Measurements from ENCODE around the gene ACTA2. TPM values are rescaled to one million over a fixed set of nuclear protein-coding genes. Genes with fewer than 3 reads are reported as not detected.
A peak's percentile ranks its signal among the peaks of the same experiment; 100 is the strongest.

ACTA2 gene
- total RNA-seq, 1 donor from 2014 or later = 11.3 TPM

GRCh38 chr10:88906921-88907320, 45.7 kb downstream of the ACTA2 start:
- Mint-ChIP-seq H3K27me3 (ENCODE audit: low read depth) (no peaks in the 10 kb centered on the region), H3K4me3 (ENCODE audit: low read depth) (no peak overlapping the region), H3K27ac (peak overlapping the region; percentile 23), H3K4me1 (ENCODE audit: low read depth) (peaks cover 26% of the 10 kb centered on the region), H3K36me3 (ENCODE audit: low read depth) (peaks cover 86% of the 10 kb centered on the region), H3K9me3 (no peaks in the 10 kb centered on the region)
- no peak for DNase-seq (ENCODE audit: low spot score)
- intact Hi-C loops (cut with micrococcal nuclease) = no loop called here

DNA sequence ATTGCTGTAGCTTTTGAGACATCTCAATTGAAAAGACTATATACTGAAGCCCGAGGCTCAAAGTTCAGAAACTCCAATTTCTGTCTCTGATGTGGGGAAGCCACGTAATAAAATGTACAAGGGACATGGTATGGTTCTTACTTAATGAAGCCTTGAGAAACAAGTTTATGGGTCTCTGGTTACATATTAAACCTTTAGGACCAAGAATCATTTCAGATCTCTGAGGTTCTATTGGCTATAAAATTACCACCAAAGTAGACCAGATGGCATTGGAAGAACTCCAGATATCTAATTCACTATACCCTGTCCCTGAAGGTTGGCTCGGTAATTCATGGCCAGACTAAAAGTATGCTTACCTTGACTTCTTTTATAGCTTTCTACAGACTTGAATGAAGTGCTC, 48.9 kb downstream of the ACTA2 start:
- no peaks in the 10 kb centered on the region for H3K9me3 Mint-ChIP-seq
- no peak for DNase-seq (ENCODE audit: low spot score)
- no peak overlapping the region for H3K27ac Mint-ChIP-seq
- H3K4me3 Mint-ChIP-seq (ENCODE audit: low read depth) = no peak overlapping the region
- intact Hi-C loops (cut with micrococcal nuclease) = no loop called here
- no peaks in the 10 kb centered on the region for H3K27me3 Mint-ChIP-seq (ENCODE audit: low read depth)
- H3K4me1 Mint-ChIP-seq (ENCODE audit: low read depth) = peaks cover 47% of the 10 kb centered on the region
- H3K36me3 Mint-ChIP-seq (ENCODE audit: low read depth) = peaks cover 85% of the 10 kb centered on the region

GRCh38 chr10:88901984-88902789, 50.4 kb downstream of the ACTA2 start:
- Mint-ChIP-seq H3K9me3 (no peaks in the 10 kb centered on the region), H3K27me3 (ENCODE audit: low read depth) (no peaks in the 10 kb centered on the region), H3K4me3 (ENCODE audit: low read depth) (no peak overlapping the region), H3K4me1 (ENCODE audit: low read depth) (peaks cover 52% of the 10 kb centered on the region), H3K36me3 (ENCODE audit: low read depth) (peaks cover 74% of the 10 kb centered on the region), H3K27ac (peak overlapping the region; percentile 87)
- DNase-seq (ENCODE audit: low spot score) = no peak
- intact Hi-C loops (cut with micrococcal nuclease) = loop anchor here (1.0 to 2.0 kb wide), 4 partner anchors 22 to 130 kb away; partner anchors contain the start of gene STAMBPL1

DNA sequence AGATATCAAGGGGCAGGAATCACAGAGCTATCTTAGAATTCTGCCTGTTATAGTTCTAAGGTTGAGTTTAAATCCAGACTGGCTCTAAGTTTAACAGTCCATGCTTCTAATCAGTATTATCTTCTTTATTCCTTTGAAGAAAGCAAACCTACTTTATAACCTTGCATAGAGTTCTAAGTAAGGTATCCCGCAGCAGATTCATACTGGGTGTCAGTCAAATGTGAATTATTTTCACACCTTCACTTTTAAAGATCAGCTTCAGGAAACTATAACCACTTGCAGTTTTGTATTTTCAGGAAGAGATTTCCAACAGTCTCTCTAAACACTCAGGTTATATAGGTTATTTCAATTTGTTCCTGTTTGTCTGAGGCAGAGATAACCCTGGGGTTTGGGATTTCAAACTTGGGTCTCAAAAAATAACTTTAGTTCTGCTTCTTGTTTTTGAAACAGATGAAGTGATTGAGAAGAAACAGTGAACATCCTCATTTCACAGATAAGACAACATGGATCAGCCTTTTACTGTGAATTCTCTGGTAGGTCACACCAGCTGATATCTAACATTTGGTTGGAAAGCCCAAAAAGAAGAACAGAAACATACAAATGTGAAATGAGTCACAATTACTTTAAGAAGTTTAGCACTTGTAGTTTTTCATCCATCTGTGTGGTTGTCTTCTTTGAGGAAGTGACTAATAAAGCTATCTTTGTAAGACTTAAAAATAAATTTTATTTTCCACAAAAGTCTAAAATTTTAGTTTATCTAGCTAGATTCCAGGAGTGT, 51.2 kb downstream of the ACTA2 start:
- H3K9me3 Mint-ChIP-seq = no peaks in the 10 kb centered on the region
- peaks cover 60% of the 10 kb centered on the region for H3K4me1 Mint-ChIP-seq (ENCODE audit: low read depth)
- H3K4me3 Mint-ChIP-seq (ENCODE audit: low read depth) = peak overlapping the region; percentile 51
- no peaks in the 10 kb centered on the region for H3K27me3 Mint-ChIP-seq (ENCODE audit: low read depth)
- intact Hi-C loops (cut with micrococcal nuclease) = loop anchor here (1.0 to 2.0 kb wide), 4 partner anchors 21 to 131 kb away; partner anchors contain the start of gene STAMBPL1
- H3K27ac Mint-ChIP-seq = peak overlapping the region; percentile 87
- peaks cover 71% of the 10 kb centered on the region for H3K36me3 Mint-ChIP-seq (ENCODE audit: low read depth)
- no peak for DNase-seq (ENCODE audit: low spot score)

- peak overlapping the region; percentile 56 for H3K27ac Mint-ChIP-seq
- intact Hi-C loops (cut with micrococcal nuclease) = loop anchor here (2.0 to 5.0 kb wide), 2 partner anchors 73 to 628 kb away; no protein-coding TSS in a partner anchor
- no peak for DNase-seq (ENCODE audit: low spot score)
- no peak overlapping the region for H3K4me3 Mint-ChIP-seq (ENCODE audit: low read depth)
- no peaks in the 10 kb centered on the region for H3K27me3 Mint-ChIP-seq (ENCODE audit: low read depth)
- H3K4me1 Mint-ChIP-seq (ENCODE audit: low read depth) = peaks cover 67% of the 10 kb centered on the region
- no peaks in the 10 kb centered on the region for H3K9me3 Mint-ChIP-seq
- peaks cover 69% of the 10 kb centered on the region for H3K36me3 Mint-ChIP-seq (ENCODE audit: low read depth)
Observed at GRCh38 chr10:88899886-88900285, 52.7 kb downstream of the ACTA2 start.

DNA sequence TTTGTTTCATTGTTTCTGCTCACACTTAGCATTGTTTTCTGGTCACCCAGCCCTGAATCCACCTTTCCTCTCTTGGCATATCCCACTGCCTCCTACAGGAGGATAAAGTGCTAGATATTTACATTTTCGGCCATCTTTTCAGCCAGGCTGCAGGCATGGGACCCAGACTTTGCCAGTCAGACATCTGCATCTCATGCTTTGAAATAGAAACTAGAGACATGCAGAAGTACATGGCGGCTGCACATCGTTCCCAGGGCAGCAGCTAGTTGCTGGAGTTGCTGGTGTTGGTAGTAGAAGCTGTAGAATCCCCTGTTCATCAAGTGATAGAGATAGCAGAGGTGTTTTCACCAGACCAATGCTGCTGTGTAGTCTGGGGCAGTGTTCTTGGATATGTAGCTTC, 53.8 kb downstream of the ACTA2 start:
- peaks cover 75% of the 10 kb centered on the region for H3K4me1 Mint-ChIP-seq (ENCODE audit: low read depth)
- peaks cover 66% of the 10 kb centered on the region for H3K36me3 Mint-ChIP-seq (ENCODE audit: low read depth)
- no peaks in the 10 kb centered on the region for H3K9me3 Mint-ChIP-seq

DNA sequence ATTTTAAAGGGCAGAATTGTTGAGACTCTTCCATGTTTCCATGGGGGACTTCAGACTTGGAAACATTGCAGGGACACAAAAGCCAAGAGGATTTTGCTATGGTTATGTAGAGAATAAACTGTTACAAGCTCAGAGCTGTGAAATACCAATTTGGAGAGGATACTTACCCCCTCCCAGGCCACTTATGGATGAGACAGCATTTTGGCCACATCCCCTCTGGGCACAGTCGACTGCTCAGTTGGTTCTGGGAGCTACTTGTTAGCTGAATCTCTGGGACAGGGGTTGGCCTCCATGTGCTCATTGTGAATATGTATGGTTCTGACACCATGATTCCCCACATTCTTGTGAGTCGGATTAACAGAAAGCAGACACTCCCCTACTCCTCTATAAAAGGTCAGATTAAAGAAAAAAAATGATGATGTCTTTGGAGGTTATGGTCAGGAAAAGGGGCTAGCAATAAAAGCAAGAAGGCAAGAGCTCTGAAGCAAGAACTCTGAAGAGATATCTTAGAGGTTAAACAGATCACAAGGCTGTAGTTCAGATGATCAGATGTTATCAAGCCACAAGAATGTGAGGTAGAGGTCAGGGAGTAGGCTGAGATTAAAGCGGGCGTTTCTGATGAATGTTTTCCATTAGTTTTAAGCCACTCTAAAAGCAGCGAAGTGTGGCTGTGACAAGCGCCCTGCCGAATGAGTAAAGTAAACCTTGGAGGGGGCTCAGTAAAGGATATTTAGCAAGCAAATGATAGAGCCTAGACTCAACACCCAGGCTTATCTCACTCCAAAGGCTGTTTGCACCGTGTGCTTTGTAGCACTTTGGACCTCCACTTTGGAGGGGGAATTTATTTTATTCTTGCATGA, 55.3 kb downstream of the ACTA2 start:
- Mint-ChIP-seq H3K4me1 (ENCODE audit: low read depth) (peaks cover 84% of the 10 kb centered on the region), H3K4me3 (ENCODE audit: low read depth) (peak overlapping the region; percentile 74), H3K27me3 (ENCODE audit: low read depth) (no peaks in the 10 kb centered on the region), H3K27ac (peak overlapping the region; percentile 97), H3K9me3 (no peaks in the 10 kb centered on the region), H3K36me3 (ENCODE audit: low read depth) (peaks cover 58% of the 10 kb centered on the region)
- intact Hi-C loops (cut with micrococcal nuclease) = loop anchor here (1.0 to 5.0 kb wide), 5 partner anchors 17 to 625 kb away; partner anchors contain the start of gene STAMBPL1
- no peak for DNase-seq (ENCODE audit: low spot score)

More for the DNA sequence above, 53.8 kb downstream of the ACTA2 start:
- Mint-ChIP-seq H3K27ac (peak overlapping the region; percentile 77), H3K4me3 (ENCODE audit: low read depth) (no peak overlapping the region), H3K27me3 (ENCODE audit: low read depth) (no peaks in the 10 kb centered on the region)
- intact Hi-C loops (cut with micrococcal nuclease) = loop anchor here (5.0 kb wide), 1 partner anchor 626 kb away; no protein-coding TSS in a partner anchor
- DNase-seq (ENCODE audit: low spot score) = no peak

DNA sequence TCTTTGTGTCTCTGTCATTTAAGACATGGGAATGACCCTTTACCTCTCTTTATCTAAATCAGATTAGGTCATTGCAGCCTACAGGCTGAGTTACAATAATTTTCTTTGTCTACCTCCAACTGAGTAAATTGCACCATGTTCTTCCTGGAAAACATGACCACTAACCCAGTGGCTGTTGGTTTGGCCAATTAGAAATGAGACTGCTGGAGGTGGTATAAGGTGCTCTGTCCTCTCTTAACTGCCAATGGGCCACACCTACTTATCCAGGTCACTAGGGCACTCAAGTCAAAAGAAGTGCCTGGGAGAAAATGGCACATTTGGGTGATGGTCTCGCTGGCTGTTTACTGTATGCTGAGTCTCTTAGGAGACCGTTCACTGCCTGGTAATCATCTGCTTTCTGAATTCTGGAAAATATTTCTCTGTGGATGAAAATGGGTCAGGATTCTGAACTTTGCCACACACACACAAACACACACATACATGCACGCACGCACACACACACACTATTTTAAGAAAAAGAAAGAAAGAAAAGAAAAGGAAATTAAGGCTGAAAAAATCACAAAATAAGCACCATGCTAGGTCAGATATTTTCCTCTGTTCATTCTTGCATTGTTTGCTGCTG, 56.1 kb downstream of the ACTA2 start:
- intact Hi-C loops (cut with micrococcal nuclease) = loop anchor here (2.0 to 5.0 kb wide), 3 partner anchors 62 to 624 kb away; no protein-coding TSS in a partner anchor
- Mint-ChIP-seq H3K4me3 (ENCODE audit: low read depth) (peak overlapping the region; percentile 74), H3K9me3 (no peaks in the 10 kb centered on the region), H3K4me1 (ENCODE audit: low read depth) (peaks cover 80% of the 10 kb centered on the region), H3K27me3 (ENCODE audit: low read depth) (no peaks in the 10 kb centered on the region), H3K36me3 (ENCODE audit: low read depth) (peaks cover 53% of the 10 kb centered on the region), H3K27ac (peak overlapping the region; percentile 97)
- no peak for DNase-seq (ENCODE audit: low spot score)

- Mint-ChIP-seq H3K9me3 (no peaks in the 10 kb centered on the region), H3K27me3 (ENCODE audit: low read depth) (no peaks in the 10 kb centered on the region), H3K27ac (peak overlapping the region; percentile 50), H3K4me1 (ENCODE audit: low read depth) (peaks cover 77% of the 10 kb centered on the region), H3K36me3 (ENCODE audit: low read depth) (peaks cover 52% of the 10 kb centered on the region), H3K4me3 (ENCODE audit: low read depth) (no peak overlapping the region)
- DNase-seq (ENCODE audit: low spot score) = no peak
- intact Hi-C loops (cut with micrococcal nuclease) = loop anchor here (1.0 to 5.0 kb wide), 2 partner anchors 9 to 623 kb away; no protein-coding TSS in a partner anchor
Observed at GRCh38 chr10:88895250-88895649, 57.3 kb downstream of the ACTA2 start.

- peak overlapping the region; percentile 6 for H3K27ac Mint-ChIP-seq
- H3K9me3 Mint-ChIP-seq = no peaks in the 10 kb centered on the region
- H3K36me3 Mint-ChIP-seq (ENCODE audit: low read depth) = peaks cover 47% of the 10 kb centered on the region
- no peak overlapping the region for H3K4me3 Mint-ChIP-seq (ENCODE audit: low read depth)
- intact Hi-C loops (cut with micrococcal nuclease) = no loop called here
- DNase-seq (ENCODE audit: low spot score) = no peak
- no peaks in the 10 kb centered on the region for H3K27me3 Mint-ChIP-seq (ENCODE audit: low read depth)
- H3K4me1 Mint-ChIP-seq (ENCODE audit: low read depth) = peaks cover 78% of the 10 kb centered on the region
Observed at GRCh38 chr10:88893611-88894010, 59.0 kb downstream of the ACTA2 start.

DNA sequence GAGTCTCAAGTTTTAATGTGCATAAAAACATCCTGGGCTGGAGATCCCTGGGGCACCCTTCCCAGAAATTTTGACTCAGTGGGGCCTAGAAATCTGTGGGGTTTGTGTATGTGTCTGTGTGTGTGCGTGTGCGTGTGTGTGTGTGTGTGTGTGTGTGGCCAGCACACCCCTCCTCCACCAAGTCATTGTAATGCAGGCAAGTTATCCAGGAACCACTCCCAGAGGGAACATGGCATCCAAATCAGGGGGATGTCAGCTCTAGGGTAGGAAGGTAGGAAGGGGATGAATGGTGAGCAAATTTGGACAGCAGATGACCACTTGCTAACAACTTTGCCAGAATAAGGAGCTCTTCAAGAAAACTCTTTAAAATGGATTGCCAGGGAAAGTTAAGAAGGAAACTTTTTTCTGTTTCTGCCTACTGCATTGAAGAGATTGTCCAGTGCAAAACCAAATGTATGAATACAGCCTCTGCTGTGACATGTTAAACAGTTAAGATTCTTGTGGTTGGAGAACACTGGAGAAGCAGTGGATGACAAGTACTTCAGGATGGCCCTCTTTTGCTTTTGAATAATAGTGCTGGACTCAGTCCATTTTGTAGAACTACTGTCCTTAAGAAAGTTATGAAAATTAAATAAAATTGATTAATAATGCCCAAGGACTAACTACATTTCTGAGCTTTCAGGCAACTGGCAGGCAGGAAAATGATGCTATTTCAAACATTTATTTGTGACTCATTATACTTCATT, 60.2 kb downstream of the ACTA2 start:
- DNase-seq (ENCODE audit: low spot score) = no peak
- Mint-ChIP-seq H3K4me1 (ENCODE audit: low read depth) (peaks cover 78% of the 10 kb centered on the region), H3K27ac (peak overlapping the region; percentile 46), H3K4me3 (ENCODE audit: low read depth) (no peak overlapping the region), H3K36me3 (ENCODE audit: low read depth) (peaks cover 48% of the 10 kb centered on the region), H3K27me3 (ENCODE audit: low read depth) (no peaks in the 10 kb centered on the region), H3K9me3 (no peaks in the 10 kb centered on the region)
- intact Hi-C loops (cut with micrococcal nuclease) = no loop called here

Measured in activated T-helper 2 cell treated with anti-CD3 and anti-CD28 coated beads, Interferon-gamma antibody, Interleukin-2, Interleukin-4, amounts not matched to agents 10 μg/mL and 5 μg/mL and 100 μg/mL, durations not matched to agents 14 hours and 24 hours and 36 hours (primary cell).